GM18511 (cell line): ENCODE results near the gene PXDC1.

ENCODE experiments used
- ATAC-seq: cut with Tn5 transposase; IDR thresholded peaks from one replicate; pipeline ENCODE4 v1.9.1; 2021; ENCODE audit warnings: mild to moderate bottlenecking, moderate library complexity; ENCODE audit not compliant: unreplicated experiment

Gene PXDC1

DNA sequence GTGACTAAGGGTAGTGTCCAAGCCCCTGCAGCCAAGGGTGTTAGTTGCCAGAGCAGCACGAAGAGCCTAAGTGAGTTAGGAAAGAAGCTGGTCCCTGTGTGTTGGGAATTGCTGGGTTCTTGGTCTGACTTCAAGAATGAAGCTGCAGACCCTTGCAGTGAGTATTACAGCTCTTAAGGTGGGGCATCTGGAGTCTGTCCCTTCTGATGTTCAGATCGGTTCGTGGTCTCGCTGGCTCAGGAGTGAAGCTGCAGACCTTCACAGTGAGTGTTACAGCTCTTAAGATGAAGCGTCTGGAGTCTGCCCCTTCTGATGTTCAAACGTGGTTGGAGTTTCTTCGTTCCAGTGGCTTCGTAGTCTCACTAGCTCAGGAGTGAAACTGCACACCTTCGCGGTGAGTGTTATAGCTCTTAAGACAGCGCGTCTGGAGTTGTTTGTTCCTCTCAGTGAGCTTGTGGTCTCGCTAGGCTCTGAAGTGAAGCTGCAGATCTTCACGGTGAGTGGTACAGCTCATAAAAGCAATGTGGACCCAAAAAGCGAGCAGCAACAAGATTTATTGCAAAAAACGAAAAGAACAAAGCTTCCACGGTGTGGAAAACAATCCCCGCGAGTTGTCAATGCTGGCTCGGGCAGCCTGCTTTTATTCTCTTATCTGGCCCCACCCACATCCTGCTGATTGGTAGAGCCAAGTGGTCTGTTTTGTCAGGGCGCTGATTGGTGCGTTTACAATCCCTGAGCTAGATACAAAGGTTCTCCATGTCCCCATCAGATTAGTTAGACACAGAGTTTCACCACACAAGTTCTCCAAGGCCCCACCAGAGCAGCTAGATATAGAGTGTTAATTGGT lies 31.8 kb downstream of the PXDC1 start:
- no peak for ATAC-seq

DNA sequence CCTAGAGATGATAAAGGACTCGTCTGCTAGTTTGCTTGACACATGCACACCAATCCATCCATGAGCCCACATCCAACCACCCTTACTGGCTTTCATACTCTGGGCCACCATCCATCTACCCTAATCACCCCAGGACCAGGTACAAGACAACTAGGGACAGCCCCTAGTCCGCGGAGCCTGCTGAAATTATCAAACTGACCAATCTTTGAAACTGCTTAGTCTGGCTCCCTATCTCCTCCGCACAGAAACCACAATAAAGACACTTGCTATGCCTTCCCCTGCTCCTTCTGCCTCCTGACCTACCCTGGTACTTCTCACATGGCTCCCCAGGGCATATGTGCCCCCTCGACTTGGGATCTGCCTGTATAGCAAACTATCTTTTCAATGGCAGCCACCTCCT lies 33.1 kb downstream of the PXDC1 start:
- no peak for ATAC-seq

DNA sequence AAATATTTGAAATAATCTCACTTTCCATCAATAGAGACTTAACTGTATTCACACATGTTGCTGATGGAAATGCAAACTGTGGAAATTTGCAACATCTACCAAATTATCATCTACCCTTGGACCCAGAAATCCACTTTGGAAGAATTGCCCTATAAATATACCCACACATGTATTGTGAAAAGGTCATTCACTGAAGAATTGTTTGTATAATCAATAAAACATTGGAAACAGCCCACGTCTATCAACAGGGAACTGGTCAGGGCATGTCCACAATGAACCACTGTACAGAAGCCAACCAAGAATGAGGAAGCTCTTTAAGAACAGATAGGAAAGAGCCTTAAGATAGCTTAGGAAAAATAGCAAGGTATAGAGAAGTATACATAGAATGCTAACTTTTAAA lies 36.2 kb downstream of the PXDC1 start:
- no peak for ATAC-seq

DNA sequence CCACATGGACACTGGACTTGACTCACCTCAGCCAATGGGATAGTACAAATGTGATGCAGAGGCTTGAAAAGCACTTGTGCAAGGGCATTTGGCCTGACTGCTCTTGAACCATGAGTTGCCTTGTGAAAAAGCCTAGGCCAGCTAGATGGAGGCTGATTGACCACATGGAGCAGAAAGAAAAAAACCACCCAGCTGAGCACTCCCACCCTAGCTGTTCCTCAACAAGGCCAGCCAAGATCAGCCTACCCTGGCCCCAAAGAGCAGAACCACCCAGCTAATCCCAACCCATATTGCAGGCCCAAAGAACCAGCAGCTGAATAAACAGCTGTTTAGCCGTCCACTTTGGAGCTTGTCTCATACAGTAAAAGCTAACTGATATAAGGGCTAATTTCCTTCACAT lies 36.7 kb downstream of the PXDC1 start:
- no peak for ATAC-seq

DNA sequence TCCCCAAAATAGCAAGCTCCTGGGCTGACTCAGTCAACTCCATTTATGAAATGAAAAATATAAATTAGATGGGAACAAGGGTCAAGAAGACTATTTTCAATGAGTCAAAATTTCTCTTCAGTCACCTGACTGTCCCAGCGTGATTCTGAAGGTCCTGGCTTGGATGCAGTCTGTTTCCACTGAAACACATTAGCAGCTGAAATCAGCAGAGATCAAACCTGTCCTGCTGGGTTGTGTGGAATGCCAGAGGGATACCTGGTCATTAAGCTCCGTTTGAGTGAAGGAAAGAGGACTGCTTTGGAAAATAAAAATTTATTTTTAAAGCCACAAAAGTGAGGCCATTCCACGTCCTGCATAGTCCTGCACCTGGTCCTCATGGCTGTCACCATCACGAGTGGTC lies 37.4 kb downstream of the PXDC1 start:
- ATAC-seq: no peak

DNA sequence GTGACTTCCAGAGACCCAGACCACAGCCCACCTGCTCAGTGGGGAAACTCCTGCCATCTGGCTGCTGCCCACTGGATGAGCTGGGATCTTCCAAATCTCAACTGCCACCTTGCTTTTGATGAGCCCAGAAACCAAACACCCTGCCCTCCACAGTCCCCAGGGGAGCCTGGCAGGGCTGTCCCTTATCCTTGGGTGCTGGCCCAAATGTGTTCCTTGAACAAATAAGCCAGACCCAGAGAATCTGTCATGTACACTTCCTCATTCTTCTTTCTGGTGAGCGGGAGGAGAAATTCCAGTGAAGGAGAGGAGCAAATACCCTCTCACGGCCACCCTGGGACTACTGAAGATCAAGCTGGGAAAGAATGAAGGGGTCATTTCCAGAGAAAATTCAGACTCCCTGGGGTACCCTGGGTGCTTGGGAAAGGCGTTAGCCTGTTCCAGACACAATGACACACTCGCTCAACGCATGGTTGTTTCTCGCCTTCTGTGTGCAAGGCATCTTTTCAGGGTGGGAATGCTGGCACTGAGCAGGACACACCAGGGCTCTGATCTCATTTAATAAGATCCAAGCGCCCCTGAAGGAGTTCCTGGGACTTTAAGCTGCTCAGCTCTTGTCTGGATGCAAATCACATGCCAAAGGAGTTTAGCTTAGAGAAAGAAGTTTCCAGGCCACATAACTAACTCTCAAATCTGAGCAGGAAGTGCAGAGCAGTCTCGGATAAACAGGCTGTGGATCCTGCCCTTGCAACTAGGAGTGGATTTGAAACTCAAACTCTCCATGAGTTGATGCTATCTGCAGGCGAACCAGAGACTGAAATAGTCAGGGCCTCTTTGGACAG lies 38.5 kb downstream of the PXDC1 start:
- ATAC-seq: no peak

DNA sequence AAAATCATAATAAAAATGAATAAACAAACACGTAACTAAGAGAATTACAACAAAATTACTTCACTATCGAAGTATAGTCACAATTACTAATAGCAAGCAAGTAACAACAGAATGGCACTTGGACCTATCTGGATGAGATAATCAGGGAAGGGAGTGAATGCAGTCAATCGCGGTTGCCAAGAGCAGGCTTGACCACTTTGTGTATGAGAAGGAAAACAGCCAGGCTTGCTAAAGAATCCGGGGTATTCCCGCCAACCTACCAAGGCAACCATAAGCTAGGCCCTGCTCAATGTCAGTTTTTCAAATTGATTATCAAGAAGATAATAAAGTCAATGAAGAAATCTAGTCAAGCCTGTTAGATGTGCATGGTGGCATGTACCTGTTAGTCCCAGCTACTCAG lies 39.7 kb downstream of the PXDC1 start:
- no peak for ATAC-seq

DNA sequence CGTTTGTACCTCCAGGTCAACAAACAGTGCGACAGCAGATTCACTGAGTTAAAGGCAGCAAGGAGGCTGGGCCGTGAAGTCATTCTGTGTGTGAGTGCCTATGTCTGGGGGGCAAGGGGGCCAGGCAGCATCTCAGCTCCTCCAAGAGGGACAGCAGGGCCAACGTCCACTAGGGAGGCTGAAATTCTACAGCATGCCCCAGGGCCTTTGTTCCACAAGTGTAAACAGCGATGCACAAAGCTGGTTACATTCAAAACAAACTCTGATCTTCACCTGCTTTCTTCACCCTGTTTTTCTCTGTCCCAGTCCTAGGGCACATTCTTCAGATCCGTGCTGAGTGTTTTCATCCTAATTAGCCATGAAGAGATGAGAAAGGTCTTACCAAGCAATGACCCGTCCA lies 41.1 kb downstream of the PXDC1 start:
- no peak for ATAC-seq

DNA sequence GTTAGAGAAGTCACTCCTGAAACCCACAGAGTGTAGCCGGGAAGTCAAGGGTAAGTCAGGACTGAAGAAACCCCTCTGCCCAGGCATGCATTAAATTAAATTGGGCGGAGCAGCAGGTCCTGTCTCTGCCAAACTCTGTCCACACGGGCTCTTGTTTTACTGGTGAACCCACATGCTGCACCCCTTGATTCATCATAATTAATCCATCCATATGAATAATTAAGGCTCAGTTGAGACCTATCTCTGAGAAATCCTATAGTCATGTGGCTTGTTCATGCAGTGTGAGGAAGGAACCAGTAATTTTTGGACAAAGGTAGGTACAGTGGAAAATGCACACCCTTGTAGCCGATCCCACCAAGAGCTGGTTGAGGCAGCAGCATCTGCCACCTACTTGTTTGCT lies 43.0 kb downstream of the PXDC1 start:
- no peak for ATAC-seq

DNA sequence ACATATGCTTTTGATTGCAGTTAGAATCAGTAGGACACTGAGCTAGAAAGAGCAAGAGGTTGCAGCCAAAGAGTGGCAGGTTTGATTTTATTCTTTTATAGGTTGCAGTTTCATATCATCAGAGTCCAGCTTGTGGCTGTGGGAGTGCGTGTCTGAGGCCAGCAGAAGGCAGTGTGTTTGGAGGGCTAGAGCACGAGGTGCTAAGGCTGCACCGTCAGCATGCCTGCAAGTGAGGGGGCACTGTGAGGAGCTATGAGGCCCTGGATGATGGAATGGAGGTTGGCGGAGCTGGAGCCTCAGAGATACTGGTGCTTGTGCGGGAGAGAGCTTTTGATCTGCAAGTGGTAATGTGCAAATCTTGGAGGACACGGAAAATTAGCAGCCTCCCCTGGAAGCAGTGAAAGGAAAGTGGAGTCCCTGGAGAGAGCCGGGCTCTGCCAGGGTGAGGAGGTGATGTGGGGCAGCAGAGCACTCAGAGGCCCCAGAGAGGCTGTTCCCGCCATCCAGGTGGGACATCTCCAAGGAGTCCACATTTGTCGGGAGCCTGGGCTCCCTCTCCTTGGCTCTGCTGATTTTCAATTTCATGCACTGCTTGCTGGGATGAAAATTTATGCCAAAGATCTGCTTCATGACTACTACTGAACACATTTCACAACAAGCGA lies 43.6 kb downstream of the PXDC1 start:
- no peak for ATAC-seq

DNA sequence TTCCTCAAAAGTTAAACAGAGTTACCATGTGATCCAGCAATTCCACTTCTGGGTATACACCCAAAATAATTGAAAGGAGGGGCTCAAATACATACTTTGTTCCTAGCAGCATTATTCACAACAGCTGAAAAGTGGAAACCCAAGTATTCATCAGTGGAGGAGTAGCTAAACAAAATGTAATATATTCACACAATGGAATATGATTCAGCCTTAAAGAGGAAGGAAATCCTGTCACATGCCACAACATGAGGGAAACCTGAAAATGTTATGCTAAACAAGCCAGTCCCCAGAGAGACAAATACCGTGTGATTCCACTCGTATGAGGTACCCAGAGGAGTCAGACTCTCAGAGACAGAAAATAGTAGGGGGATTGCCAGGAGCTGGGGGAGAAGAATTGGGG lies 44.5 kb downstream of the PXDC1 start:
- ATAC-seq: no peak

DNA sequence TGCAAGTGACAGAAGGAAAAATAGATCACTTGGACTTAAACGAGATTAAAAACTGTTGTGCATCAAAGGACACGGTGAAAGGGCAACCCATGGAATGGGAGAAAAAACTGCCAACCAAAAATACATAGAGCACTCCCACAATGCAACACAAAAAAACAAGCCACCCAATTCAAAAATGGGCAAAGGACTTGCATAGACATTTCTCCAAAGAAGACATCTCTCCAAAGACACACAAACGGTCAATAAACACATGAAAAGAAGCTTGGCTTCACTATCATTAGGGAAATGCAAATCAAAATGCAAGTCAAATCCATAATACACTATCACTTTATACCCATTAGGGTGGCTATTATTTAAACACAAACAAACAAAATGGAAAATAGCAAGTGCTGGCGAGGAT lies 45.0 kb downstream of the PXDC1 start:
- no peak for ATAC-seq

DNA sequence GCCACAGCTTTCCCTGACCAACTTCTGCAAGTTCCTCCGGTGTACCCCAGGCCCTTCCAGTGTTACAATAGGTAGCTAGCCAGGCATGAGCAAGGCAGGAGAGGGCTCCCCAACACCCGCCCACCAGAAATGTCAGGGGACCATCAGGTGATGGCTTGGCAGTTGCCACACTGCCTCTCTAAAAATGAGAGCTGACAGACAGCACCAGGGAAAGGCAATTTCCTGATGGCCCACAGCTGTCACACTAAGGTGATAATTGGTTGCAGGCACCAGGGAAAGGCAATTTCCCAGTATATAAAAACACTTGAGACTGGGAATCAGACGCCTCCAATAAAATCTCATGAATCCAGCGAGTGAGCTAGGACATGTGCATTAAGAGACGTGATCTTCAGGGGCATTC lies 49.9 kb downstream of the PXDC1 start:
- ATAC-seq: no peak

DNA sequence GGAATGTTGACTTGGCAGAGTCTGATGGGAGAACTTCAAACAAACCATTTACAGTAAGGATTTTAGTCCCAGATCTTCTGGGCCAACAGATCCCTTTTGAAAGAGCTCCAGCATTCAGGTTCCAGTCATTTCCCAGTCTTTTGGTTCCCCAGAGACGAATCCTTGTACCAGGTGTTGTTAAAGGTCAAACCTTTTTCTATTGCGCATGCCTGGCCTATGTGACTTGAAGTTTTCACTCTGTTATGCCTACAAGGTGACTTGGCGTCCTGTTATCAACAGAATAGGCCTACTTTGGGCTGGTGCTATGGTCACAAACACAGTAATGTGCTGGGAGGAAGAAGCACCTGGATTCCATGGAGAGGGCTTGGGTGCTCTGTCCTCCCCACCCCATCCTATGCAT lies 52.3 kb downstream of the PXDC1 start:
- no peak for ATAC-seq

DNA sequence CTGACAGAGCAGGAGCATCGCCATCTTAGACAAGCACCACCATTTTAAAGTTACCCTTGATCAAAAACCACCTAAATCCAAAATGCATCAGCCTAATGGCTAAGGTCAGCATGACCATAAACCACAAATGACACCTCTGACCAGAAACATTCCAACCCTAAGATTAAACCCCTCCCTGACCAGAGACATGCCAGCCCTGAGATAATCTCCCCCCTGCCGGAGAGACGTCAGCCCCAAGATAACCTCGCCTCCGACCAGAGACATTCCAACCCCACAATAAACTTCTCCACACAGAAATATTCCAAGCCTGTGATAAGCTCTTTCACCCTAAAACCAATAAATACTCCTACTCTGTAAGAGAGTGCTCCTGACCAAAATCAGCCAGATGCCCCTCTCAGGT lies 53.5 kb downstream of the PXDC1 start:
- ATAC-seq: no peak

DNA sequence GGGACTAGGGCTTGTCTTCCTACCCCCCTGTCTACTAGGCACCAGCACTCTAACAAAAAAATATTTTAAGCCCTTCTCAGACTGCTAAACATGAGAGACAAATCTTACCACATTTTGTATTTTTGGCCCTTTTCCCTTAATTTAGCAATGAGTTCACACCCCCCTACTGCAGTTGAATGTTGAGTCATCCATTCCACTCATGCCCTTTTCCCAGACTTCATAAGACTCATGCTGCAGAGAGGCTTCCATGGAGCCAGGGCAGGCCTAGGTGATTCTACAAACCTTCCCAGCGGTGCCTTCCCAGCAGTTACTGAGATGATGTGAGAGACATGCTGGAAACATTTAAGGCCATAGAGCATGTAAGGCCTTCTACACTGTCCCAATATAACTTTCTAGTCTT lies 53.9 kb downstream of the PXDC1 start:
- ATAC-seq: no peak

DNA sequence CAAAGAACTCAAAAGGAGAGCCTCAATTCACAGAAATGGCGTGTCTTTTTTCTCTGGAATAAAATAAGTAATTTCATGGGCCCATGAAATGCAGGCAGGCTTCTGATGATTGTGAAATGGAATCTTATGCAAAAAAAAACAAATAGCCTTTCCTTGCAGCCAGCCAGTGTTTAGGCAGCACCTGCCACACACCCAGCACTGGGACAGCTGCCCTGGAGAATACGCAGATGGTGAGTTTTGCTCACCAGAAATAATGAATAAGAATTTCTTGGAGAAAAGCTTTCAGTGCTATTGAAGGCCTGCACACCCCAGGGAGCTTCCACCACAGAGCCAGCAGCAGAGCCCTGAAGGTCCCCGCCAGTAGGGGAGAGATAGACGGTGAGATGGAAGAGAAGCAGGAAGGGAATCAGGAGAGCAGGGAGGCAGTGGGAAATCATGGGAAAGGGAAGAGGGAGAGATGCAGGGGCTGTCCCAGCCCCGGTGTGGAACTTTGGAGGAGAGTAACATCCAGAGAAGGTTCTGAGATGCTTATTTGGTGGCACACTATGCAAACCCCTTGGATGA lies 54.9 kb downstream of the PXDC1 start:
- ATAC-seq: no peak

DNA sequence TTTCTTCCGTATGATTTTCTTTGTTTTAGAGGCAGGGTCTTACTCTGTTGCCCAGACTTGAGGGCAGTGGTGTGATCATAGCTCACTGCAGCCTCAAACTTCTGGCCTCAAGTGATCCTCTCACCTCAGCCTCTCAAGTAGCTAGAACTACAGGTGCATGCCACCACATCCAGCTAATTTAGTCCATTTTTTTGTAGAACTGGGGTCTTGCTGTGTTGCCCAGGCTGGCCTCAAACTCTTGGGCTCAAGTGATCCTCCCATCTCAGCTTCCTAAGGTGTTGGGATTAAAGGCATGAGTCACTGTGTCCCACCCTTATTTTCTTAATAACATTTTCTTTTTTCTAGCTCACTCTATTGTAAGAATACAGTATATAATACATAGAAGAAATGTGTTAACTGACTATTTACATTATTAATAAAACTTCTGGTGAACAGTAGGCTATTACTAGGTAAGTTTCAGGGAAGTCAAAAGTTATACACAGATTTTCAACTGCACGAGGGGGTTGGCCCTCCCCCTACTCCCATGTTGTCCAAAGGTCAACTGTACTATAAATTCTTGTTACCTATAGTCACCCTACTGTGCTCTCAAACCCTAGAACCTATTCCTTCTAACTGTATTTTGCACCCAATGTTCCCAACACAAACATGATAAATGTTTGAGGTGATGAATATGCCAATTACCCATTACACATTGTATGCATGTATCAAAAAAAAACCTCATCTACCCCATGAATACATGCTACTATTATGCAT lies 56.3 kb downstream of the PXDC1 start:
- ATAC-seq: no peak

DNA sequence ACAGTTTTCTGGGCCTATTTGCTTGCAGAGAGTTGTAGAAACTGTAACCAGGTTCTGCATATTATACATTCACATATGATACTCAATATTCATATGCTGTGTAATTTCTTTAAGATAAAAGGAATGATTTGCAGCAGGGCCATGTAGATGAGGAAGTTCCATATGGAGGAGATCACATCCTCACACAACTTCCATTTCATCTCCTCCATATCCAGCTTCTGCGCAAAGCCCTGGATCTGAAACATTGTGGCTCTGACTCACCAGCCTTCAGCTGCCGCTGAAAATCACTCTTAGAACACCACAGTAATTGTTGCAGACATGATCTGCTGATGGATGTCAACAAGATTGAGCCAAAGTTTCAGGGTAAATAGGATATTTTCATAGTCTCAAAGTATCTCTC lies 57.7 kb downstream of the PXDC1 start:
- no peak for ATAC-seq

DNA sequence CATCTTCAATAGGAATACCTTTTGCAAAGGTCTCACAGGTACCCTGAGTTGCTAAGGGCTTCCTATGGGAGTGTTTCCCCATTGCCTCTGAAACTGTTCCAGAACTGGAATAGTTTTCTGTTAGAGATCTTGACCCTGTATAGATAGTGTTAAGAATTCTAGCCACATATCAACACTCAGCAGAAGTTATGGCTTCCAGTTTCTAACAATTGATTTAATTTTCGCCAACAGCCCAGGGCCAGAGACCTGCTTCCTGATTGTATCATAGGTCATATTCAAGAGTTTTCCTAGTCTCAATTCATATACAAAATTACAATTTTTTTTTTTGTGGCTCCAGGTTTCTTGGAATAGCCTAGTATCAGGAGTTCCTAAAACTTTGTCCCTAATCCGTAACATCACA lies 61.0 kb downstream of the PXDC1 start:
- ATAC-seq: no peak

DNA sequence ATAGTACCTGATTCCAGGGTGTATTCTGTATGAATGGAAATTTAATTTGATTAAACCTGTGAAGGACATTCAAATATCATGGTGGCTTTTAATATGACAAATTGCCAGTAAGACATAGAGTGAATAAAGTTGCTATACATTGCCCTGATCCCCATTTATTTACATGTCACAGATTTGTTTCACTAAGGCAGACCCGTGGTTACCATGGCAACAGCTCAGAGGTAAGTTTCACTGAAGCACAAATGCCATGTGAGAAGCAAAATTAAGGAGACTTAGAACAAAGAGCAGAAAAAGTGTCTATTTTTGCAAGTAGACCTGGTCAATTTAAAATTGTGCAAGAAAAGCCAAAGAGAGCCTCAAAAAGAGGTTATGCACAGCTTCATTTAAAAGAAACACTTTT lies 63.7 kb downstream of the PXDC1 start:
- ATAC-seq: no peak
